H1 (cell line): ENCODE data around the gene APBB1. TPM values are rescaled to one million over a fixed set of nuclear protein-coding genes. Genes with fewer than 3 reads are reported as not detected.

Experiments used
- CTCF ChIA-PET: fragments of 300-600 bp; sonication (Branson Sonifier 250); formaldehyde crosslinking; loops from one replicate; lab custom pipeline; 2021; ENCODE audit not compliant: partially characterized antibody; lab: Charles Lee
- POLR2A ChIA-PET: fragments of 300-600 bp; sonication (Branson Sonifier 250); formaldehyde crosslinking; loops from one replicate; lab custom pipeline; 2021; ENCODE audit warnings: inconsistent platforms; ENCODE audit not compliant: partially characterized antibody; lab: Charles Lee
- DNase-seq, 2 experiments: peaks; one replicate each; pipeline versions ENCODE4 v3.0.0 to v3.0.0-alpha.2; 2010 to 2022; ENCODE audit warnings: low spot score in 2 of 2, low read depth in 1 of 2, mixed read lengths in 1 of 2
- FAIRE-seq: peaks from 2 replicates; lab custom pipeline; 2011; peaks lifted over from hg19 to GRCh38; lab: Jason Lieb, UNC
- H2AFZ ChIP-seq: 2 replicates; pipeline ENCODE4 v1.8.1; 2012; ENCODE audit warnings: low read length, inconsistent platforms
- H2AK5ac ChIP-seq: 2 replicates; pipeline ENCODE4 v1.6.1; 2013; ENCODE audit warnings: low read depth, low read length
- H2BK120ac ChIP-seq: replicated peaks from 2 replicates; pipeline ENCODE3; 2013; ENCODE audit warnings: low read depth, low read length, inconsistent platforms
- H2BK12ac ChIP-seq: 2 replicates; pipeline ENCODE4 v1.6.1; 2013; ENCODE audit warnings: low read depth, low read length
- H2BK15ac ChIP-seq: 2 replicates; pipeline ENCODE4 v1.6.1; 2013; ENCODE audit warnings: low read length
- H2BK20ac ChIP-seq: 2 replicates; pipeline ENCODE4 v1.6.1; 2013; ENCODE audit warnings: low read length
- H2BK5ac ChIP-seq: 2 replicates; pipeline ENCODE4 v1.6.1; 2013; ENCODE audit warnings: low read depth, low read length
- H3K14ac ChIP-seq: 2 replicates; pipeline ENCODE4 v1.6.1; 2013; ENCODE audit warnings: inconsistent platforms; ENCODE audit not compliant: insufficient read length
- H3K18ac ChIP-seq: 2 replicates; pipeline ENCODE4 v1.6.1; 2013; ENCODE audit warnings: low read length; ENCODE audit errors: extremely low read depth
- H3K23ac ChIP-seq: 2 replicates; pipeline ENCODE4 v1.6.1; 2013; ENCODE audit warnings: inconsistent platforms; ENCODE audit not compliant: insufficient read length
- H3K23me2 ChIP-seq: 2 replicates; pipeline ENCODE4 v1.6.1; 2013; ENCODE audit warnings: low read depth, low read length
- H3K27ac ChIP-seq: 2 replicates; pipeline ENCODE4 v1.6.1; 2011; ENCODE audit warnings: low read depth, low read length, inconsistent platforms
- H3K27me3 ChIP-seq, 4 experiments: replicated peaks in 1 of 4; 1 replicate in 1 of 4; 2 replicates in 3 of 4; pipeline versions ENCODE4 v1.6.1 to v1.8.1; 2011 to 2013; ENCODE audit warnings: low read length in 3 of 4, mild to moderate bottlenecking in 3 of 4, inconsistent platforms in 2 of 4, mixed read lengths in 2 of 4, moderate library complexity in 1 of 4; ENCODE audit not compliant: control insufficient read depth in 3 of 4, insufficient read depth in 3 of 4; ENCODE audit errors: extremely low read depth in 1 of 4
- H3K36me3 ChIP-seq, 4 experiments: 2 replicates each; pipeline versions ENCODE4 v1.6.1 to v1.8.1; 2011 to 2013; ENCODE audit warnings: mild to moderate bottlenecking in 4 of 4, low read length in 3 of 4, moderate library complexity in 2 of 4, control low read depth in 1 of 4, inconsistent platforms in 1 of 4; ENCODE audit not compliant: insufficient read depth in 4 of 4, control insufficient read depth in 2 of 4
- H3K4ac ChIP-seq: replicated peaks from 2 replicates; pipeline ENCODE3; 2013; ENCODE audit warnings: low read length, low read depth, mixed read lengths, inconsistent platforms; ENCODE audit not compliant: insufficient read length
- H3K4me1 ChIP-seq, 4 experiments: replicated peaks in 1 of 4; 1 replicate in 1 of 4; 2 replicates in 3 of 4; pipeline versions ENCODE4 v1.6.1 to v1.8.1; 2011 to 2013; ENCODE audit warnings: low read length in 3 of 4, inconsistent platforms in 2 of 4, mixed read lengths in 1 of 4; ENCODE audit not compliant: insufficient read depth in 4 of 4, control insufficient read depth in 3 of 4
- H3K4me2 ChIP-seq, 2 experiments: 2 replicates each; pipeline versions ENCODE4 v1.6.1 to v1.8.1; 2011 to 2013; ENCODE audit warnings: low read depth in 2 of 2, low read length in 2 of 2, control low read depth in 1 of 2, inconsistent platforms in 1 of 2, mild to moderate bottlenecking in 1 of 2; ENCODE audit not compliant: insufficient read depth in 1 of 2
- H3K4me3 ChIP-seq, 4 experiments: fragments of 200-600, 300-600 bp in 1 of 4; sonication (generic), shearing (Covaris generic), sonication (Bioruptor Twin) in 1 of 4; 2 replicates each; pipeline versions ENCODE4 v1.5.1 to v1.8.1; 2011 to 2016; ENCODE audit warnings: low read length in 4 of 4, low read depth in 3 of 4, control low read depth in 2 of 4, inconsistent platforms in 2 of 4, mild to moderate bottlenecking in 2 of 4, mixed read lengths in 1 of 4, moderate library complexity in 1 of 4; ENCODE audit not compliant: insufficient read depth in 2 of 4; ENCODE audit errors: extremely low read depth in 1 of 4
- H3K56ac ChIP-seq: replicated peaks from 2 replicates; pipeline ENCODE3; 2013; ENCODE audit warnings: low read depth, mild to moderate bottlenecking, mixed read lengths, low read length, inconsistent platforms; ENCODE audit not compliant: insufficient read length
- H3K79me1 ChIP-seq: 2 replicates; pipeline ENCODE4 v1.6.1; 2013; ENCODE audit warnings: low read depth, low read length, control low read depth
- H3K79me2 ChIP-seq, 2 experiments: 2 replicates each; pipeline versions ENCODE4 v1.6.1 to v1.8.1; 2012 to 2013; ENCODE audit warnings: low read length in 2 of 2, mild to moderate bottlenecking in 2 of 2, inconsistent platforms in 1 of 2; ENCODE audit not compliant: insufficient read depth in 2 of 2, control insufficient read depth in 1 of 2
- H3K9ac ChIP-seq, 4 experiments: replicated peaks in 1 of 4; 1 replicate in 1 of 4; 2 replicates in 3 of 4; pipeline versions ENCODE4 v1.6.1 to v1.8.1; 2011 to 2013; ENCODE audit warnings: low read depth in 3 of 4, low read length in 3 of 4, control low read depth in 2 of 4, mild to moderate bottlenecking in 2 of 4, moderate library complexity in 2 of 4, inconsistent platforms in 1 of 4; ENCODE audit errors: extremely low read depth in 1 of 4
- H3K9me3 ChIP-seq, 2 experiments: 2 replicates each; pipeline versions ENCODE4 v1.6.1 to v1.8.1; 2012 to 2013; ENCODE audit warnings: mild to moderate bottlenecking in 2 of 2, moderate library complexity in 2 of 2, control low read depth in 1 of 2, inconsistent platforms in 1 of 2, low read depth in 1 of 2, low read length in 1 of 2, mixed read lengths in 1 of 2; ENCODE audit not compliant: insufficient read depth in 2 of 2
- H4K20me1 ChIP-seq, 2 experiments: replicated peaks in 1 of 2; 2 replicates each; pipeline versions ENCODE3 to v1.8.1; 2011 to 2013; ENCODE audit warnings: inconsistent platforms in 2 of 2, low read length in 2 of 2, mild to moderate bottlenecking in 1 of 2; ENCODE audit not compliant: insufficient read depth in 2 of 2, control insufficient read depth in 1 of 2
- H4K5ac ChIP-seq: 2 replicates; pipeline ENCODE4 v1.6.1; 2013; ENCODE audit warnings: low read length, low read depth, mixed read lengths, inconsistent platforms; ENCODE audit not compliant: insufficient read length
- H4K8ac ChIP-seq: 2 replicates; pipeline ENCODE4 v1.8.0; 2013; ENCODE audit warnings: mild to moderate bottlenecking, moderate library complexity, low read length, inconsistent platforms; ENCODE audit not compliant: insufficient read depth; ENCODE audit errors: extremely low read depth
- H4K91ac ChIP-seq: replicated peaks from 2 replicates; pipeline ENCODE3; 2013; ENCODE audit warnings: low read length, mixed read lengths, inconsistent platforms; ENCODE audit not compliant: insufficient read length
- CREB1 ChIP-seq: IDR thresholded peaks from 2 replicates; pipeline ENCODE4 v1.6.1; 2012; ENCODE audit warnings: inconsistent platforms
- EZH2 ChIP-seq: fragments of 200-600 bp; sonication (generic); IDR thresholded peaks from 2 replicates; pipeline ENCODE4 v1.7.1; 2012; ENCODE audit warnings: low read depth, mild to moderate bottlenecking, moderate library complexity, low read length, inconsistent platforms; ENCODE audit not compliant: severe bottlenecking
- HDAC2 ChIP-seq, 2 experiments: fragments of 300-600 bp in 1 of 2; sonication (generic) in 1 of 2; IDR thresholded peaks; 2 replicates each; pipeline ENCODE4 v1.6.1; 2011 to 2012; ENCODE audit warnings: low read depth in 2 of 2, low read length in 2 of 2, mild to moderate bottlenecking in 2 of 2, moderate library complexity in 2 of 2, borderline replicate concordance in 1 of 2, inconsistent platforms in 1 of 2
- PHF8 ChIP-seq: fragments of 200-600 bp; sonication (generic); conservative IDR thresholded peaks from 2 replicates; pipeline ENCODE4 v1.7.1; 2012; ENCODE audit warnings: low read depth, mild to moderate bottlenecking, inconsistent platforms, low read length, moderate library complexity
- RBBP5 ChIP-seq: IDR thresholded peaks from 2 replicates; pipeline ENCODE4 v1.7.1; 2012; ENCODE audit warnings: low read depth, mild to moderate bottlenecking, inconsistent platforms, low read length, moderate library complexity, borderline replicate concordance
- RFX5 ChIP-seq: IDR thresholded peaks from 2 replicates; pipeline ENCODE4 v1.6.1; 2011; ENCODE audit warnings: low read depth, low read length, improper control_type of control experiment, borderline replicate concordance
- RXRA ChIP-seq: IDR thresholded peaks from 2 replicates; pipeline ENCODE4 v1.6.1; 2011; ENCODE audit warnings: low read depth, mild to moderate bottlenecking, low read length, moderate library complexity; ENCODE audit not compliant: insufficient read depth
- SAP30 ChIP-seq: fragments of 300-600 bp; sonication (generic); IDR thresholded peaks from 2 replicates; pipeline ENCODE4 v1.7.1; 2012; ENCODE audit warnings: low read length, moderate library complexity, mild to moderate bottlenecking, inconsistent platforms; ENCODE audit not compliant: insufficient read depth, insufficient replicate concordance
- SUZ12 ChIP-seq: fragments of 200-600 bp; sonication (generic); IDR thresholded peaks from 2 replicates; pipeline ENCODE4 v1.6.1; 2012; ENCODE audit warnings: mild to moderate bottlenecking, inconsistent platforms, low read length, moderate library complexity, mixed read lengths
- USF2 ChIP-seq: IDR thresholded peaks from 2 replicates; pipeline ENCODE4 v1.6.1; 2011; ENCODE audit warnings: low read length, improper control_type of control experiment
- YY1 ChIP-seq: IDR thresholded peaks from 2 replicates; pipeline ENCODE4 v1.6.1; 2011; ENCODE audit warnings: low read depth, mild to moderate bottlenecking, low read length
- WGBS, 2 experiments: shearing (Covaris generic) in 1 of 2; methylation state at CpG; one replicate each; pipeline versions ENCODE4 v1.1.6 to v1.1.7; 2013 to 2015; ENCODE audit warnings: low lambda C conversion rate in 2 of 2, mixed read lengths in 2 of 2, inconsistent platforms in 1 of 2, low coverage in 1 of 2, missing lambda C conversion rate in 1 of 2; ENCODE audit not compliant: insufficient replicate concordance in 2 of 2, insufficient coverage in 1 of 2, insufficient read length in 1 of 2; ENCODE audit errors: extremely low coverage in 1 of 2, missing lambda C conversion rate in 1 of 2; 5-methylcytosine and 5-hydroxymethylcytosine counted together
- polyA plus RNA-seq, 7 experiments: library from polyadenylated mRNA; depleted of rRNA in 3 of 7; stranded (reverse) in 5 of 7; unstranded in 2 of 7; fragments of >200 nt in 5 of 7; fragments of 200-250 nt in 2 of 7; gene quantifications; 1 replicate in 5 of 7; 2 replicates in 1 of 7; 4 replicates in 1 of 7; pipeline versions ENCODE4 v1.2.1 to v1.2.3, GENCODE V29; 2011 to 2013; ENCODE audit warnings: missing spikeins in 2 of 7, mixed read lengths in 2 of 7
- total RNA-seq: library from RNA; stranded (reverse); fragmentation: NEBNext Ultra II Directional; extraction: Animal tissue kit (Norgen Biotek cat#: 25700); gene quantifications from 2 replicates; pipeline ENCODE4 v1.2.1, GENCODE V29; 2021

Gene APBB1
- total and polyA plus RNA-seq, 2 of the 8 experiments (the other 6 are each of a cell fraction or from before 2014, with no cell fraction given) = 23.9 to 33.1 TPM

- H4K20me1 ChIP-seq = no peaks in the 10 kb centered on the region
- ChIA-PET CTCF (interaction anchor here (0.6 to 7.4 kb wide), 78 partner anchors 8 to 1145 kb away, joined by 3 to 145 read pairs (median 4); partner anchors contain the start of genes CAVIN3, CCKBR and DNHD1), POLR2A (interaction anchor here (0.6 to 1.6 kb wide), 2 partner anchors 12 to 30 kb away, joined by 4 to 10 read pairs; no protein-coding TSS in a partner anchor)
- no peaks in the 10 kb centered on the region for H3K4me1 ChIP-seq
- no peak overlapping the region for H2BK12ac ChIP-seq
- no peaks in the 10 kb centered on the region for H3K27me3 ChIP-seq
- H4K8ac ChIP-seq = no peak overlapping the region
- no peak overlapping the region for H3K4me2 ChIP-seq
- DNase-seq (peak; percentile 78 to 90), FAIRE-seq (peak; percentile 99)
- no peak overlapping the region for H3K56ac ChIP-seq
- H3K23me2 ChIP-seq = no peaks in the 10 kb centered on the region
- H3K9ac ChIP-seq = no peak overlapping the region
- no peaks in the 10 kb centered on the region for H3K79me1 ChIP-seq
- no peak overlapping the region for H2BK120ac ChIP-seq
- H2BK15ac ChIP-seq = no peak overlapping the region
- H3K23ac ChIP-seq = no peak overlapping the region
- no peak overlapping the region for H2BK5ac ChIP-seq
- no peak overlapping the region for H3K18ac ChIP-seq
- no peak overlapping the region for H3K4me3 ChIP-seq
- no peaks in the 10 kb centered on the region for H3K36me3 ChIP-seq
- H3K14ac ChIP-seq = no peak overlapping the region
- no peak overlapping the region for H4K5ac ChIP-seq
- H2BK20ac ChIP-seq = no peak overlapping the region
- no peak overlapping the region for H2AK5ac ChIP-seq
- H3K9me3 ChIP-seq = no peaks in the 10 kb centered on the region
- no peak overlapping the region for H3K4ac ChIP-seq
- 18% methylated on average over 5 of the region's 5 CpGs; no CpG with 5 or more reads in 1 of the 2 experiments for WGBS, 2 experiments
- no peak overlapping the region for H3K27ac ChIP-seq
- no peaks in the 10 kb centered on the region for H3K79me2 ChIP-seq
- 0 out of 2 replicates have a peak overlapping the region, but pooled peaks have one; percentile 60 for H2AFZ ChIP-seq
- H4K91ac ChIP-seq = no peak overlapping the region
- TF ChIP-seq RFX5 (no peak), SAP30 (no peak), YY1 (peak; percentile 66; the same call in 1 of the 2 replicates), RBBP5 (no peak), USF2 (no peak), RXRA (0 out of 2 replicates have a peak, but pooled peaks have one; percentile 25), PHF8 (no peak), SUZ12 (no peak), EZH2 (no peak), CREB1 (peak; percentile 32), HDAC2 (IDR thresholded peaks at IDR 0.05; ENCODE audit: borderline replicate concordance in 1 of 2, low read depth in 2 of 2, low read length in 2 of 2) (no peak)
Measured at GRCh38 chr11:6353367-6353987, 65.4 kb downstream of the APBB1 start.
